NB4 (cell line): ENCODE measurements around the gene RGS11.

Experiments used
- CTCF ChIP-seq: IDR thresholded peaks from one replicate; pipeline ENCODE4 v1.5.1; 2012; ENCODE audit warnings: low read depth, low read length
- MYC ChIP-seq: IDR thresholded peaks from 2 replicates; pipeline ENCODE4 v1.6.1; 2011; ENCODE audit warnings: low read depth, low read length
- POLR2A ChIP-seq: IDR thresholded peaks from 2 replicates; pipeline ENCODE4 v1.6.1; 2011; ENCODE audit warnings: mild to moderate bottlenecking; ENCODE audit not compliant: insufficient read length; ENCODE audit errors: extremely low read depth

- TF ChIP-seq CTCF (no peak), POLR2A (no peak), MYC (no peak)
Measured at GRCh38 chr16:253833-254232, 21.9 kb downstream of the RGS11 start.
